K562 (cell line): ENCODE results near the gene FOSL2. TPM values are rescaled to one million over a fixed set of nuclear protein-coding genes. Genes with fewer than 3 reads are reported as not detected.

Experiments
- C11orf30 ChIP-seq: fragments of 450-650 bp; IDR thresholded peaks from 2 replicates; pipeline ENCODE4 v1.6.1; 2016; ENCODE audit warnings: low read depth, mild to moderate bottlenecking
- CXXC5 ChIP-seq: fragments of 250-450 bp; sonication (Bioruptor Pico); IDR thresholded peaks from 2 replicates; pipeline ENCODE4 v1.8.0; 2022; ENCODE audit warnings: inconsistent platforms, mild to moderate bottlenecking, moderate library complexity
- HNRNPLL ChIP-seq: fragments of 200-400 bp; formaldehyde crosslinking; IDR thresholded peaks from 2 replicates; pipeline ENCODE4 v1.6.1; 2017; ENCODE audit warnings: low read length, low read depth, mild to moderate bottlenecking; ENCODE audit not compliant: poor library complexity, severe bottlenecking
- JUNB ChIP-seq: fragments of 450-650 bp; formaldehyde crosslinking; conservative IDR thresholded peaks from 2 replicates; pipeline ENCODE4 v1.4.0; 2020; ENCODE audit warnings: mild to moderate bottlenecking
- MYBL2 ChIP-seq, 2 experiments: fragments of 450-650 bp in 1 of 2; sonication (generic) in 1 of 2; formaldehyde crosslinking in 1 of 2; IDR thresholded peaks; 2 replicates each; pipeline versions ENCODE4 v1.6.1 to v1.8.1; 2017 to 2022; ENCODE audit warnings: borderline replicate concordance in 1 of 2, inconsistent platforms in 1 of 2, low read depth in 1 of 2, mild to moderate bottlenecking in 1 of 2, missing genetic modification reagents in 1 of 2, moderate library complexity in 1 of 2
- PBX2 ChIP-seq, 2 experiments: IDR thresholded peaks in 1 of 2; conservative IDR thresholded peaks in 1 of 2; 2 replicates each; pipeline ENCODE4 v1.6.1; 2016; ENCODE audit warnings: low read depth in 2 of 2, mild to moderate bottlenecking in 1 of 2, missing compliant biosample characterization in 1 of 2, missing genetic modification characterization in 1 of 2, moderate library complexity in 1 of 2
- RBBP5 ChIP-seq: fragments of 200-600 bp; sonication (generic); IDR thresholded peaks from 2 replicates; pipeline ENCODE4 v1.6.1; 2012; ENCODE audit warnings: borderline replicate concordance, mild to moderate bottlenecking, low read length, control low read depth, inconsistent platforms; ENCODE audit not compliant: insufficient read depth, poor library complexity, severe bottlenecking
- RBM25 ChIP-seq: fragments of 200-400 bp; formaldehyde crosslinking; IDR thresholded peaks from 2 replicates; pipeline ENCODE4 v1.6.1; 2018; ENCODE audit warnings: low read length, low read depth, moderate library complexity; ENCODE audit not compliant: severe bottlenecking
- ZNF324 ChIP-seq: fragments of 250-450 bp; sonication (Bioruptor Pico); IDR thresholded peaks from 2 replicates; pipeline ENCODE4 v1.4.0; 2020; ENCODE audit warnings: mild to moderate bottlenecking
- ZNF444 ChIP-seq: fragments of 250-450 bp; sonication (Bioruptor Pico); IDR thresholded peaks from 2 replicates; pipeline ENCODE4 v1.4.0; 2020; ENCODE audit warnings: mild to moderate bottlenecking, moderate library complexity
- polyA plus RNA-seq, 8 experiments: library from polyadenylated mRNA; depleted of rRNA in 4 of 8; stranded (reverse) in 5 of 8; unstranded in 3 of 8; fragments of >200 nt; fragmentation: Nextera tagmentation in 2 of 8; fragmentation: Illumina TruSeq in 1 of 8; extraction: Ambion mirVana in 2 of 8; extraction: Trizol in 1 of 8; gene quantifications; 2 replicates each; pipeline versions ENCODE4 v1.2.1 to v1.2.3, GENCODE V29; 2011 to 2014; ENCODE audit warnings: inconsistent platforms in 1 of 8, missing spikeins in 1 of 8
- total RNA-seq, 7 experiments: library from RNA; depleted of rRNA in 6 of 7; stranded (reverse); fragments of >200 nt in 6 of 7; fragmentation: Illumina TruSeq in 2 of 7; extraction: Trizol in 2 of 7; gene quantifications; 2 replicates each; pipeline versions ENCODE4 v1.2.1 to v1.2.3, GENCODE V29; 2011 to 2021; ENCODE audit warnings: low replicate concordance in 1 of 7
- TF ChIP-seq, protein P1 (sequence below), 2 experiments: fragments of 450-650 bp in 1 of 2; sonication (generic) in 1 of 2; formaldehyde crosslinking in 1 of 2; IDR thresholded peaks; 2 replicates each; pipeline versions ENCODE4 v1.7.1 to v1.9.0; 2016 to 2022; ENCODE audit warnings: inconsistent platforms in 1 of 2, mild to moderate bottlenecking in 1 of 2, missing genetic modification reagents in 1 of 2
- TF ChIP-seq, protein P2 (sequence below): fragments of 450-650 bp; conservative IDR thresholded peaks from 2 replicates; pipeline ENCODE4 v1.6.1; 2016; ENCODE audit warnings: missing genetic modification characterization, low read depth, mild to moderate bottlenecking, control low read depth, missing compliant biosample characterization

Gene FOSL2
- total and polyA plus RNA-seq, 9 of the 15 experiments (the other 6 are each of a cell fraction or from before 2014, with no cell fraction given) = 0.04 to 2.9 (median 0.80) TPM

DNA sequence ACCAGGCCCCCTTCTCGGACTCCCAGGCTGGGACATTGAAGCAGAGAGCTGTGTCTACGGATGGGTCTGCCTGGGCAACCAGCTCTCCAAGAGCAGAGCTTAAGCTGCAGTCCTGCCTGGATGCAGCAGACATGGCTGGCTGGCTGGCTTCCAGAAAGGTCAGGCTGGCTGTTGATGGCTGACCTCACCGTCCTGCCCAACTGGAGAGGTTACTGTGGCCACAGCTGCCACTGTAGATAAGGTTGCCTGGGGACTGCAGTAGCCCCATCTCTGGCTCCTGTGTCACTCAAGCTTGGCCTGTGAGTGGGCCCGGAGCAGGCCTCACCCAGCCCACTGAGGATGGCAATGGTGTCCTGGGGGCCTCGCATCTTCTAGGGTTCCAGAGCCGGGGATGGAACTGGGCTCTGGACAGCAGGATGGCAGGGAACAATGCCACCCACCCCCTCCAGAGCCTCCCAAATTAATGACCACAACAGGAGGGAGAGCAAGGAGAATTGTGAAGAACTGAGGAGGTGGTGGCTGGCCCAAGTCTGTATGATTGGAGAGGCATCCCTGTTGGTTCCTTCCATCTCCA, 37.0 kb upstream of the FOSL2 start (continued):
- TF ChIP-seq CXXC5 (CRISPR knock-in tag) = peak; percentile 72
- TF ChIP-seq ZNF444 (CRISPR knock-in tag) = no peak
- TF ChIP-seq HNRNPLL = no peak
- TF ChIP-seq JUNB (CRISPR knock-in tag) = no peak
- no peak for TF ChIP-seq RBBP5
- no peak for TF ChIP-seq MYBL2 (IDR thresholded peaks at IDR 0.05; ENCODE audit: low read depth)
- TF ChIP-seq MYBL2 (CRISPR knock-in tag; IDR thresholded peaks at IDR 0.05; ENCODE audit: borderline replicate concordance) = no peak
- no peak for TF ChIP-seq ZNF324 (CRISPR knock-in tag)
- TF ChIP-seq PBX2 (CRISPR knock-in tag; IDR thresholded peaks at IDR 0.05; ENCODE audit: low read depth) = peak; percentile 88
- peak; percentile 91 for TF ChIP-seq PBX2 (tag; conservative IDR thresholded peaks at IDR 0.05; ENCODE audit: low read depth)
- TF ChIP-seq, protein P1, sequence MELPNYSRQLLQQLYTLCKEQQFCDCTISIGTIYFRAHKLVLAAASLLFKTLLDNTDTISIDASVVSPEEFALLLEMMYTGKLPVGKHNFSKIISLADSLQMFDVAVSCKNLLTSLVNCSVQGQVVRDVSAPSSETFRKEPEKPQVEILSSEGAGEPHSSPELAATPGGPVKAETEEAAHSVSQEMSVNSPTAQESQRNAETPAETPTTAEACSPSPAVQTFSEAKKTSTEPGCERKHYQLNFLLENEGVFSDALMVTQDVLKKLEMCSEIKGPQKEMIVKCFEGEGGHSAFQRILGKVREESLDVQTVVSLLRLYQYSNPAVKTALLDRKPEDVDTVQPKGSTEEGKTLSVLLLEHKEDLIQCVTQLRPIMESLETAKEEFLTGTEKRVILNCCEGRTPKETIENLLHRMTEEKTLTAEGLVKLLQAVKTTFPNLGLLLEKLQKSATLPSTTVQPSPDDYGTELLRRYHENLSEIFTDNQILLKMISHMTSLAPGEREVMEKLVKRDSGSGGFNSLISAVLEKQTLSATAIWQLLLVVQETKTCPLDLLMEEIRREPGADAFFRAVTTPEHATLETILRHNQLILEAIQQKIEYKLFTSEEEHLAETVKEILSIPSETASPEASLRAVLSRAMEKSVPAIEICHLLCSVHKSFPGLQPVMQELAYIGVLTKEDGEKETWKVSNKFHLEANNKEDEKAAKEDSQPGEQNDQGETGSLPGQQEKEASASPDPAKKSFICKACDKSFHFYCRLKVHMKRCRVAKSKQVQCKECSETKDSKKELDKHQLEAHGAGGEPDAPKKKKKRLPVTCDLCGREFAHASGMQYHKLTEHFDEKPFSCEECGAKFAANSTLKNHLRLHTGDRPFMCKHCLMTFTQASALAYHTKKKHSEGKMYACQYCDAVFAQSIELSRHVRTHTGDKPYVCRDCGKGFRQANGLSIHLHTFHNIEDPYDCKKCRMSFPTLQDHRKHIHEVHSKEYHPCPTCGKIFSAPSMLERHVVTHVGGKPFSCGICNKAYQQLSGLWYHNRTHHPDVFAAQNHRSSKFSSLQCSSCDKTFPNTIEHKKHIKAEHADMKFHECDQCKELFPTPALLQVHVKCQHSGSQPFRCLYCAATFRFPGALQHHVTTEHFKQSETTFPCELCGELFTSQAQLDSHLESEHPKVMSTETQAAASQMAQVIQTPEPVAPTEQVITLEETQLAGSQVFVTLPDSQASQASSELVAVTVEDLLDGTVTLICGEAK (IDR thresholded peaks at IDR 0.05) = no peak
- TF ChIP-seq, protein P1 (CRISPR knock-in tag; IDR thresholded peaks at IDR 0.05) = no peak
- no peak for TF ChIP-seq C11orf30
- TF ChIP-seq RBM25 = no peak
- TF ChIP-seq, protein P2, sequence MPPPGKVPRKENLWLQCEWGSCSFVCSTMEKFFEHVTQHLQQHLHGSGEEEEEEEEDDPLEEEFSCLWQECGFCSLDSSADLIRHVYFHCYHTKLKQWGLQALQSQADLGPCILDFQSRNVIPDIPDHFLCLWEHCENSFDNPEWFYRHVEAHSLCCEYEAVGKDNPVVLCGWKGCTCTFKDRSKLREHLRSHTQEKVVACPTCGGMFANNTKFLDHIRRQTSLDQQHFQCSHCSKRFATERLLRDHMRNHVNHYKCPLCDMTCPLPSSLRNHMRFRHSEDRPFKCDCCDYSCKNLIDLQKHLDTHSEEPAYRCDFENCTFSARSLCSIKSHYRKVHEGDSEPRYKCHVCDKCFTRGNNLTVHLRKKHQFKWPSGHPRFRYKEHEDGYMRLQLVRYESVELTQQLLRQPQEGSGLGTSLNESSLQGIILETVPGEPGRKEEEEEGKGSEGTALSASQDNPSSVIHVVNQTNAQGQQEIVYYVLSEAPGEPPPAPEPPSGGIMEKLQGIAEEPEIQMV = no peak
